ENCODE data around the gene POGZ. TPM values are rescaled to one million over a fixed set of nuclear protein-coding genes. Genes with fewer than 3 reads are reported as not detected.
"Not testable (repeated sequence)": the region's sequence is repeated elsewhere in the genome, so short reads cannot be mapped to it uniquely, and the experiment has no call there.

POGZ gene
- total RNA-seq, 1 donor from 2014 or later, result 86.5 TPM

GRCh38 chr1:151396265-151396664 is 63.0 kb downstream of the POGZ start:
- H3K4me3 Mint-ChIP-seq, result not testable (repeated sequence)
- intact Hi-C loops (cut with micrococcal nuclease), result loop anchor here (5.0 kb wide), 1 partner anchor 84 kb away; no protein-coding TSS in a partner anchor

GRCh38 chr1:151393583-151393982 is 65.7 kb downstream of the POGZ start:
- no peaks in the 10 kb centered on the region for H3K4me1 Mint-ChIP-seq
- H3K27me3 Mint-ChIP-seq, result peaks cover 13% of the 10 kb centered on the region
- DNase-seq, result no peak
- H3K9me3 Mint-ChIP-seq, result no peaks in the 10 kb centered on the region
- intact Hi-C loops (cut with micrococcal nuclease), result no loop called here
- H3K27ac Mint-ChIP-seq, result no peak overlapping the region
- no peak overlapping the region for H3K4me3 Mint-ChIP-seq
- H3K36me3 Mint-ChIP-seq (ENCODE audit: low read depth), result no peaks in the 10 kb centered on the region

More at GRCh38 chr1:151396265-151396664, 63.0 kb downstream of the POGZ start:
- peaks cover 18% of the 10 kb centered on the region for H3K36me3 Mint-ChIP-seq (ENCODE audit: low read depth)
- not testable (repeated sequence) for H3K9me3 Mint-ChIP-seq, H3K27ac Mint-ChIP-seq, DNase-seq
- H3K4me1 Mint-ChIP-seq, result peaks cover 16% of the 10 kb centered on the region
- H3K27me3 Mint-ChIP-seq, result peaks cover 13% of the 10 kb centered on the region

- H3K36me3 Mint-ChIP-seq (ENCODE audit: low read depth), result no peaks in the 10 kb centered on the region
- DNase-seq, result no peak
- peaks cover 16% of the 10 kb centered on the region for H3K27me3 Mint-ChIP-seq
- intact Hi-C loops (cut with micrococcal nuclease), result no loop called here
- no peaks in the 10 kb centered on the region for H3K9me3 Mint-ChIP-seq
- H3K4me1 Mint-ChIP-seq, result no peaks in the 10 kb centered on the region
- H3K27ac Mint-ChIP-seq, result no peak overlapping the region
- H3K4me3 Mint-ChIP-seq, result no peak overlapping the region
These were observed 68.2 kb downstream of the POGZ start for GRCh38 chr1:151391079-151391563.

GRCh38 chr1:151390221-151391078 is 68.8 kb downstream of the POGZ start:
- H3K27me3 Mint-ChIP-seq, result peaks cover 16% of the 10 kb centered on the region
- DNase-seq; intact Hi-C loops (cut with micrococcal nuclease); H3K4me3 Mint-ChIP-seq; H3K27ac Mint-ChIP-seq; H3K4me1 Mint-ChIP-seq; H3K36me3 Mint-ChIP-seq (ENCODE audit: low read depth); H3K9me3 Mint-ChIP-seq: not testable (repeated sequence)

- Mint-ChIP-seq H3K27me3 (peaks cover 3% of the 10 kb centered on the region), H3K4me1 (no peaks in the 10 kb centered on the region), H3K9me3 (no peaks in the 10 kb centered on the region), H3K4me3 (no peak overlapping the region), H3K36me3 (ENCODE audit: low read depth) (no peaks in the 10 kb centered on the region), H3K27ac (no peak overlapping the region)
- intact Hi-C loops (cut with micrococcal nuclease), result no loop called here
- DNase-seq, result no peak
These were observed 73.3 kb downstream of the POGZ start for GRCh38 chr1:151386002-151386401.

- no peak overlapping the region for H3K4me3 Mint-ChIP-seq
- H3K27ac Mint-ChIP-seq, result no peak overlapping the region
- H3K9me3 Mint-ChIP-seq, result no peaks in the 10 kb centered on the region
- H3K4me1 Mint-ChIP-seq, result no peaks in the 10 kb centered on the region
- H3K27me3 Mint-ChIP-seq, result peaks cover 3% of the 10 kb centered on the region
- DNase-seq, result no peak
- no peaks in the 10 kb centered on the region for H3K36me3 Mint-ChIP-seq (ENCODE audit: low read depth)
- intact Hi-C loops (cut with micrococcal nuclease), result no loop called here
These were observed 74.7 kb downstream of the POGZ start for GRCh38 chr1:151384584-151384983.

- Mint-ChIP-seq H3K4me3 (no peak overlapping the region), H3K9me3 (no peaks in the 10 kb centered on the region), H3K4me1 (peaks cover 3% of the 10 kb centered on the region), H3K27me3 (peaks cover 6% of the 10 kb centered on the region), H3K36me3 (ENCODE audit: low read depth) (no peaks in the 10 kb centered on the region), H3K27ac (no peak overlapping the region)
- DNase-seq, result no peak
- intact Hi-C loops (cut with micrococcal nuclease), result no loop called here
These were observed 82.0 kb downstream of the POGZ start for GRCh38 chr1:151377150-151377884.

- peaks cover 5% of the 10 kb centered on the region for H3K27me3 Mint-ChIP-seq
- H3K4me3 Mint-ChIP-seq, result no peak overlapping the region
- peaks cover 3% of the 10 kb centered on the region for H3K4me1 Mint-ChIP-seq
- H3K36me3 Mint-ChIP-seq (ENCODE audit: low read depth), result no peaks in the 10 kb centered on the region
- intact Hi-C loops (cut with micrococcal nuclease), result no loop called here
- H3K27ac Mint-ChIP-seq, result no peak overlapping the region
- H3K9me3 Mint-ChIP-seq, result no peaks in the 10 kb centered on the region
- no peak for DNase-seq
These were observed 86.1 kb downstream of the POGZ start for GRCh38 chr1:151373196-151373595.

GRCh38 chr1:151372058-151372934 is 87.0 kb downstream of the POGZ start, which contains the start of gene SELENBP1:
SELENBP1 (minus strand) TSS chr1:151372705; CDS start chr1:151372641, 64 bp downstream.
- H3K36me3 Mint-ChIP-seq (ENCODE audit: low read depth), result no peaks in the 10 kb centered on the region
- no peak within 1 kb of the TSS for H3K4me3 Mint-ChIP-seq
- H3K27me3 Mint-ChIP-seq, result peaks cover 1% of the 10 kb centered on the region
- H3K9me3 Mint-ChIP-seq, result no peaks in the 10 kb centered on the region
- H3K4me1 Mint-ChIP-seq, result peaks cover 3% of the 10 kb centered on the region
- intact Hi-C loops (cut with micrococcal nuclease), result no loop called here
- no peak for DNase-seq
- no peak within 1 kb of the TSS for H3K27ac Mint-ChIP-seq

- Mint-ChIP-seq H3K9me3 (no peaks in the 10 kb centered on the region), H3K27ac (no peak overlapping the region), H3K4me1 (peaks cover 3% of the 10 kb centered on the region), H3K27me3 (peaks cover 1% of the 10 kb centered on the region), H3K36me3 (ENCODE audit: low read depth) (no peaks in the 10 kb centered on the region), H3K4me3 (no peak overlapping the region)
- DNase-seq, result no peak
- intact Hi-C loops (cut with micrococcal nuclease), result no loop called here
These were observed 87.8 kb downstream of the POGZ start for GRCh38 chr1:151371370-151372057.

- DNase-seq, result no peak
- no peaks in the 10 kb centered on the region for H3K36me3 Mint-ChIP-seq (ENCODE audit: low read depth)
- H3K4me3 Mint-ChIP-seq, result no peak overlapping the region
- H3K9me3 Mint-ChIP-seq, result no peaks in the 10 kb centered on the region
- H3K4me1 Mint-ChIP-seq, result peaks cover 3% of the 10 kb centered on the region
- no peaks in the 10 kb centered on the region for H3K27me3 Mint-ChIP-seq
- intact Hi-C loops (cut with micrococcal nuclease), result no loop called here
- no peak overlapping the region for H3K27ac Mint-ChIP-seq
These were observed 88.9 kb downstream of the POGZ start for GRCh38 chr1:151370211-151370911.

- no peak overlapping the region for H3K4me3 Mint-ChIP-seq
- intact Hi-C loops (cut with micrococcal nuclease), result no loop called here
These were observed 89.7 kb downstream of the POGZ start for GRCh38 chr1:151369621-151370048.

More at GRCh38 chr1:151369621-151370048, 89.7 kb downstream of the POGZ start:
- DNase-seq, result no peak
- Mint-ChIP-seq H3K27ac (no peak overlapping the region), H3K9me3 (no peaks in the 10 kb centered on the region), H3K27me3 (no peaks in the 10 kb centered on the region), H3K36me3 (ENCODE audit: low read depth) (no peaks in the 10 kb centered on the region), H3K4me1 (peaks cover 3% of the 10 kb centered on the region)
